Karpas-422 (cell line): ENCODE measurements around the gene AEN. TPM values are rescaled to one million over a fixed set of nuclear protein-coding genes. Genes with fewer than 3 reads are reported as not detected.

Experiments
- DNase-seq: peaks from one replicate; pipeline ENCODE4 v3.0.0-alpha.2; 2015
- H2AFZ ChIP-seq: fragments of 200-600 bp; sonication (generic); 2 replicates; pipeline ENCODE4 v1.6.1; 2014; ENCODE audit warnings: antibody characterized with exemption, low read length, mixed read lengths
- H3K27ac ChIP-seq: fragments of 200-600 bp; sonication (generic); 2 replicates; pipeline ENCODE4 v1.5.1; 2014; ENCODE audit warnings: mild to moderate bottlenecking, low read length, moderate library complexity
- H3K27me3 ChIP-seq: fragments of 200-600 bp; sonication (generic); 2 replicates; pipeline ENCODE4 v1.6.1; 2014; ENCODE audit warnings: low read length, mixed read lengths
- H3K36me3 ChIP-seq: fragments of 200-600 bp; sonication (generic); 2 replicates; pipeline ENCODE4 v1.6.1; 2014; ENCODE audit warnings: low read length, mixed read lengths; ENCODE audit not compliant: insufficient read depth
- H3K4me1 ChIP-seq: fragments of 200-600 bp; sonication (generic); 2 replicates; pipeline ENCODE4 v1.6.1; 2014; ENCODE audit warnings: mild to moderate bottlenecking, low read length, mixed read lengths
- H3K4me2 ChIP-seq: fragments of 200-600 bp; sonication (generic); 2 replicates; pipeline ENCODE4 v1.6.1; 2014; ENCODE audit warnings: low read length, low read depth, mild to moderate bottlenecking; ENCODE audit not compliant: poor library complexity, severe bottlenecking
- H3K4me3 ChIP-seq: fragments of 200-600 bp; sonication (generic); 2 replicates; pipeline ENCODE4 v1.5.1; 2014; ENCODE audit warnings: mild to moderate bottlenecking, antibody characterized with exemption, low read length, mixed read lengths
- H3K79me2 ChIP-seq: fragments of 200-600 bp; sonication (generic); 2 replicates; pipeline ENCODE4 v1.6.1; 2014; ENCODE audit warnings: mild to moderate bottlenecking, low read length, mixed read lengths
- H3K9ac ChIP-seq: fragments of 200-600 bp; sonication (generic); 2 replicates; pipeline ENCODE4 v1.6.0; 2014; ENCODE audit warnings: low read length
- H3K9me2 ChIP-seq: fragments of 200-600 bp; sonication (generic), shearing (Covaris generic); replicated peaks from 2 replicates; pipeline ENCODE4 v1.6.0; 2014; ENCODE audit warnings: mild to moderate bottlenecking, low read length, moderate library complexity; ENCODE audit not compliant: insufficient read depth
- H3K9me3 ChIP-seq: fragments of 300-700, 200-600 bp; sonication (generic); 2 replicates; pipeline ENCODE4 v1.6.1; 2014; ENCODE audit warnings: low read length, mixed read lengths
- H4K20me1 ChIP-seq: fragments of 200-600 bp; sonication (generic); 2 replicates; pipeline ENCODE4 v1.6.1; 2014; ENCODE audit warnings: mild to moderate bottlenecking, antibody characterized with exemption, low read length, low read depth; ENCODE audit not compliant: insufficient read depth
- total RNA-seq: library from RNA; depleted of rRNA; stranded (reverse); fragments of >200 nt; shearing (Covaris generic); gene quantifications from 2 replicates; pipeline ENCODE4 v1.2.3, GENCODE V29; 2014; ENCODE audit warnings: low replicate concordance

AEN gene
- total RNA-seq, 1 experiment from 2014 or later: 18.1 TPM

DNA sequence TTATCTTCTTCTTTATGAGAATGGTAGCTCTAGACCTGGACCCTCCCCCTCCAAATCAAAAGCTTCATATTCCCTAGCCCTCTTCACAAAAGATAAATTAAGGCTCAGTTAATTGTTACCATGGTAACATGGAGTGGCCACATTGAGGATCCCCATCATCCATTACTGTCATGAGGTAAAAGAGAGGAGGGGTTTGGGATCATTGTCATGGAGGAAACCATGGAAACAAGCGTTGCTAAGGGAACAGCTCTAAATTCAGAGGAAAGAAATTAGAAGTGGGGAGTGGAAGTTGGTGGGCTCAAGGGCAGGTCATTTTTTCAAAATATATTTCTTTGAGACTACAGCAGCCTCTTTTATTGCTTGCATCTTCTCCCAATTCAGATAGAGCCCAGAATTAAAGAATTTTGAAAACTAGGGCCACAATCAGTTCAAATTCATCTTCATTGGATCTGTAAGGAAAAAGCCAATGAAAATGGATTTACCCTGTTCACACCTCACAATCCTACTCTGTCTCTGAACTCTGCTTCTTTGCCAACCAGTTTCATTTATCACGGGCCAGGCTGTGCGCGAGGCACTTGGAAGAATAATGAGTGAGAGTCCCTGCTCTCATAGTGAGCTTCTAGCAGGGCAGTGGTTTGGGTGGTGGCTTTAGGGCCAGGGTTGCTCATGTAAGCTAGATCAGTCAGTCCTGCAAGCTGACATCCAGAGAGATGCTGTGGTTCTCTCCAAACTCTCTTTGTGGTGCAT, 11.6 kb upstream of the AEN start:
- Histone ChIP-seq H3K9ac (no peak overlapping the region), H3K4me2 (no peak overlapping the region), H3K9me3 (no peaks in the 10 kb centered on the region), H3K79me2 (no peaks in the 10 kb centered on the region), H3K27ac (no peak overlapping the region), H4K20me1 (no peaks in the 10 kb centered on the region), H3K9me2 (no peaks in the 10 kb centered on the region), H3K36me3 (no peaks in the 10 kb centered on the region), H3K27me3 (no peaks in the 10 kb centered on the region), H3K4me3 (no peak overlapping the region), H2AFZ (no peak overlapping the region), H3K4me1 (no peaks in the 10 kb centered on the region)
- DNase-seq: no peak

DNA sequence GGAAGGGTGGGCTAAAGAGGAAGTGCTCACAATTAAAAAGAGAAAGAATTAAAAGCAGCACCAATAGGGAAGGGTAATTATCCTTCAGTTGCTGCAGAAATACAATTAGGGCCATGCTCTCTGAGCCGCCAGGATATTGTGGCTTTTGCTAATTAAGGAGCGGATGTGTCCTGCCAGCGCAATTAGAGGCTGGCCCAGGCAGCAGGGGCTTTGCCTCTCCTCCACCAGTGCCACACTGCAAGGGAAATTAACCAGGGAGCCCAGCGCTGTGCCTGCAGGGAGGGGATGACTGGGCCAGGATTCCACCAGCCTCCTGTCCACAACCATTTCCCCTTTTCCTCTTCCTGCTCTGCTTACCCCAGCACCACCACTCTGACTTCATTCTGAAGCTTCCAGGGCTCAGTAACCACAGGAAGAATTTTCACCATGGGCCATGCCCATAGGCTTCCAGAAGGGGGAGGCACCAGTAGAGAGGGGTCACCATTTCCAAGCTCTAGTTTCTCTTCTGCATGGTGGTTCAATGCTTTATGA, 10.4 kb upstream of the AEN start:
- no peak overlapping the region for H3K27ac ChIP-seq
- no peak overlapping the region for H3K4me2 ChIP-seq
- H3K9ac ChIP-seq: no peak overlapping the region
- H3K9me2 ChIP-seq: no peaks in the 10 kb centered on the region
- no peaks in the 10 kb centered on the region for H3K9me3 ChIP-seq
- H2AFZ ChIP-seq: no peak overlapping the region
- H3K27me3 ChIP-seq: no peaks in the 10 kb centered on the region
- DNase-seq: no peak
- H4K20me1 ChIP-seq: no peaks in the 10 kb centered on the region
- H3K4me1 ChIP-seq: peaks cover 6% of the 10 kb centered on the region
- H3K4me3 ChIP-seq: no peak overlapping the region
- H3K79me2 ChIP-seq: no peaks in the 10 kb centered on the region
- H3K36me3 ChIP-seq: no peaks in the 10 kb centered on the region

DNA sequence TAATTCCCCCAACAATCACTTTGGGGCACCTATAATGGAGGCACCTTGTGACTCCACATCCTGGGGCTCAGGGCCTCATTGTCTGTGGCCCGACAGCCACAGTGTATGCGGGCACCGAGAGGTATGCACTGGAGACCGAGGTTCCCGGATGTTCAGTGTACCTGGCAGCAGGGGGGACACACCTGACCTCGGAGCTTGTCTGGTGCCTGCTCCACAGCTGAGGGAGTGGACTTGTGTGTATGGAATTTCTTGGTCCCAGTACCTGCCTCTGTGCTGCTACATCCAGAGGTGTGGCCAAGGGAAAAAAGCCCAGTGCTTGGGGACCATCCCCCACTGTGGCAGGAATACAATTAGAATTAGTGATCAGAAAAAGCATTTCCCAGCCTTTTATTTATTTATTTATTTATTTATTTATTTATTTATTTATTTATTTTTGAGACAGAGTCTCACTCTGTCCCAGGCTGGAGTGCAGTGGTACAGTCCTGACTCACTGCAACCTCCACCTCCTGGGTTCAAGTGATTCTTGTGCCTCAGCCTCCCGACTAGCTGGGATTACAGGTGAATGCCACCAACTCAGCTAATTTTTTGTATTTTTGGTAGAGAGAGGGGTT, 8.8 kb upstream of the AEN start:
- Histone ChIP-seq H3K9me2 (no peaks in the 10 kb centered on the region), H2AFZ (no peak overlapping the region), H3K79me2 (no peaks in the 10 kb centered on the region), H3K4me3 (no peak overlapping the region), H3K9ac (no peak overlapping the region), H3K27ac (no peak overlapping the region), H3K36me3 (no peaks in the 10 kb centered on the region), H3K27me3 (no peaks in the 10 kb centered on the region), H3K9me3 (no peaks in the 10 kb centered on the region), H3K4me2 (no peak overlapping the region), H4K20me1 (no peaks in the 10 kb centered on the region), H3K4me1 (peaks cover 9% of the 10 kb centered on the region)
- no peak for DNase-seq

DNA sequence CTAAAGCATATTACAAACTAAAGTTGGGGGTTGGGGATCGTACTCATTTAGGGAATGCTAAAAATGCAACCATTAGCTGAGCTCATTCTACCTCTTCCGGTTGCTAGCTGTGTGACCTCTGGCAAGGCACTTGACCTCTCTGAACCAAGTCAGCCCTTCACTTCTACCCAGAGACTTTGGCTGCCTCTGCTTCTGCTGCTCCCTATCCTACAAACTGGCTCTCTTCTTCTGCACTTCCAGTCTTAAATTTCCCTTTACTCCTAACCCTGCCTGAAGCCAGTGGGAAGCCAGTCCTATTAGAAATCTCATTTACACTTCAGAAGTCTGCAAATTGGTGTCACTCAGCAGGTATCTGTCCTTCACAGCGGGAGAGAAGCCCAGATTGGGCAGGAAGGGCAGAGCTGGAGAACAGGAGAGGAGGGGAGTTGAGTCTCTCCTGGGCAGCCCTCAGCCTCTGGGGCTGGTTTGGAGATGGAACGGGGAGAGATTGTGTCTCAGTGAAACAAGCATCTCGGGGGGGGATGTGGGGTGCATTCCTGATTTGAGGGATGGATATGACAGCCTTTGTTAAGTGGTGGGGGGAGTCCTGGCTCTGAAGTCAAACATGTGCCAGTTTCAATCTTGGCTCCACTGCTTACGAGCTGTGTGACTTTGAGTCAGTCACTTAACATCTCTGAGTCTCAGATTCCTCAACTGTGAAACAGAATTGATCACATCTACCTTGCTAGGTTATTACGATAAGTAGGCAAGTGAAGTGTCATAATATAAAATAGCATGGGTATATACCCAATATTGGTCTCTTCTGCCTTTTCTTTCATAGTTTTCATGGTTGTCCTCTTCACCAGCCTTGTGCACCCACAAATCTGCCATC, 7.8 kb upstream of the AEN start:
- no peaks in the 10 kb centered on the region for H3K9me2 ChIP-seq
- no peaks in the 10 kb centered on the region for H3K36me3 ChIP-seq
- no peaks in the 10 kb centered on the region for H4K20me1 ChIP-seq
- H3K4me2 ChIP-seq: no peak overlapping the region
- H2AFZ ChIP-seq: no peak overlapping the region
- no peak overlapping the region for H3K27ac ChIP-seq
- H3K9me3 ChIP-seq: no peaks in the 10 kb centered on the region
- peaks cover 9% of the 10 kb centered on the region for H3K4me1 ChIP-seq
- H3K79me2 ChIP-seq: no peaks in the 10 kb centered on the region
- no peak for DNase-seq
- no peak overlapping the region for H3K4me3 ChIP-seq
- H3K9ac ChIP-seq: no peak overlapping the region
- H3K27me3 ChIP-seq: no peaks in the 10 kb centered on the region

DNA sequence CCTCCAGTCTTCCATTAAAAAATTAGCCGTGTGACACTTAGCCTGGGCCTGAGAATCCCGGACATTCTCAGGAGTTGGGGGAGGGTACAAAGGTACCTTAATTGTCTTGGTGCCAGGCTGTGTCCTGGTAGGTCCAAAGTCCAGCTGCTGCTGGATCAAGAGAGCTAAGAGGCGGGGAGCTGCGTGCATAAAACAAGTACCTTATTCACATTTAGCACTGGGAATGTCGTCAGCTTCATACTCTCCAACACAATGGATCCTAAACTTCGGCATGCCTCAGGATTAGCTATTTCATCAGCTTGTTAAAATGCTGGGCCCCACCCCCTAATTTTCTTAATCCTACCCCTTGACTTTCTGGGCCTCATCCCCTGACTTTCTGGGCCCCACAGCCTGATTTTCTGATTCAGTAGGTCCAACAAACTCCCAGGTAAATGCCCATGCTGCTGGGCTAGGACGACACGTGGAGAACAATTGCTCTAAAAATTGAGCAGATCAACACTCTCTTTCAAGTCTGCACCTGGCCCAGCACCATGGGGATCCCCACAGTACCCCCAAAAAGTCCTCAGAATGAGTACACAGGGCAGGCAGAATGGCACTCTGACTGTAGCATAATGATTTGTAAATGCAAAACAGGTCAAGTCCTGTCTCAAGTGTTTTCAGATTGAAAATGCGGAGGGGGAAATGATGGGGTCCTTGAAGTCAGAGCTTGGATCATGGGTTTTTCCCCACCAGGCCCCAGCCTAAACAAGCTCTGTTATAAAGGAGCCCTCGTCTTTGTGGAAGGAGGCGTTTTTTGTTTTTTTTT, 5.6 kb upstream of the AEN start:
- H3K9me2 ChIP-seq: no peaks in the 10 kb centered on the region
- no peaks in the 10 kb centered on the region for H4K20me1 ChIP-seq
- H3K79me2 ChIP-seq: no peaks in the 10 kb centered on the region
- peak overlapping the region; percentile 48; the same call in 1 of the 2 replicates for H2AFZ ChIP-seq
- no peak overlapping the region for H3K27ac ChIP-seq
- no peaks in the 10 kb centered on the region for H3K9me3 ChIP-seq
- H3K27me3 ChIP-seq: no peaks in the 10 kb centered on the region
- no peak for DNase-seq
- no peaks in the 10 kb centered on the region for H3K36me3 ChIP-seq
- H3K4me2 ChIP-seq: peak overlapping the region; percentile 1
- H3K4me3 ChIP-seq: no peak overlapping the region
- H3K4me1 ChIP-seq: peaks cover 9% of the 10 kb centered on the region
- no peak overlapping the region; the same call in 1 of the 2 replicates for H3K9ac ChIP-seq

DNA sequence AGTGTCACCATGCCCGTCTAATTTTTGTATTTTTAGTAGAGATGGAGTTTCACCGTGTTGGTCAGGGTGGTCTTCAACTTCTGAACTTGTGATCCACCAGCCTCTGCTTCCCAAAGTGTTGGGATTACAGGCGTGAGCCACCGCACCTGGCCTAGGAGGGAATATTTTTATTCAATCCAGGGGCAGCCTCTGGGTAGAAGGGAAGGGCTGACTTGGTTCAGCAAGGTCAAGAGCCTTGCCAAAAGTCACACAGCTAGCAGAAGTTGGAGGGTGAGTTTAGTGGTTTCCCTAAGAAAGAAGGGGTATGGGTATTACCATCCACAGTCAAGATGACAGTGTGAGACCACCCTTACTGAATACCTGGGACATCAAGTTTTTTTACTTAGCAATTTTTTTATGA, 4.9 kb upstream of the AEN start:
- Histone ChIP-seq H3K36me3 (no peaks in the 10 kb centered on the region), H4K20me1 (no peaks in the 10 kb centered on the region), H3K27ac (no peak overlapping the region)

DNA sequence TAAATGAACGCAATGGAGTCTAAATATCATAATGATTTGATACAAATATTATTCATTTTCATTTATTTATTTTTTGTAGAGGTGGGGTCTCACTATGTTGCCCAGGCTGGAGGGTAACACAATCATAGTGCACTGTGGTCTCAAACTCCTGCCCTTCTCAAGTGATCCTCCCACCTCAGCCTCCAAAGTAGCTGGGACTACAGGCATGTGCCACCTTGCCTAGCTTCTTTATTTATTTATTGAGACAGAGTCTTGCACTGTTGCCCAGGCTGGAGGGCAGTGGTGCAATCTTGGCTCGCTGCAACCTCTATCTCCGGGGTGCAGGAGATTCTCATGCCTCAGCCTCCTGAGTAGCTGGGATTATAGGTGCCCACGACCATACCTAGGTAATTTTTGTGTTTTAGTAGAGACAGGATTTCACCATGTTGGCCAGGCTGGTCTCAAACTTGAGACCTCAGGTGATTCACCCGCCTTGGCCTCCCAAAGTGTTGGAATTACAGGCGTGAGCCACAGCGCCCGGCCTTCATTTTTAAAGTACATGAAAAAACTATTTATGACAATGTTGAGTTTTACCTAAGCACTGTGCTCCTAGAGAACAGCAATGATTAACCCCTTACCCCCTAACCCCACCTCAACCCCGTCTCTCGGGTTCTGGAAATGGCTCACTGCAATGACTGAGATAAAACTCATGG, 4.0 kb upstream of the AEN start:
- no peak overlapping the region for H3K4me2 ChIP-seq
- H4K20me1 ChIP-seq: no peaks in the 10 kb centered on the region
- peaks cover 13% of the 10 kb centered on the region for H3K4me1 ChIP-seq
- no peak overlapping the region for H3K4me3 ChIP-seq
- no peaks in the 10 kb centered on the region for H3K27me3 ChIP-seq
- H2AFZ ChIP-seq: no peak overlapping the region
- H3K36me3 ChIP-seq: no peaks in the 10 kb centered on the region
- no peak overlapping the region for H3K27ac ChIP-seq
- peaks cover 10% of the 10 kb centered on the region for H3K79me2 ChIP-seq
- DNase-seq: no peak
- no peaks in the 10 kb centered on the region for H3K9me3 ChIP-seq
- H3K9ac ChIP-seq: no peak overlapping the region
- H3K9me2 ChIP-seq: no peaks in the 10 kb centered on the region

More for the DNA sequence above, 4.9 kb upstream of the AEN start:
- Histone ChIP-seq H3K79me2 (peaks cover under 1% of the 10 kb centered on the region), H2AFZ (peak overlapping the region; percentile 48; the same call in 1 of the 2 replicates), H3K4me1 (peaks cover 13% of the 10 kb centered on the region), H3K4me2 (peak overlapping the region; percentile 1), H3K9ac (no peak overlapping the region), H3K4me3 (no peak overlapping the region), H3K27me3 (no peaks in the 10 kb centered on the region), H3K9me3 (no peaks in the 10 kb centered on the region), H3K9me2 (no peaks in the 10 kb centered on the region)
- DNase-seq: no peak
